Cortex of kidney (tissue), 1 donor: ENCODE results near the gene OSBPL8.

Source experiments
- DNase-seq: peaks from one replicate; lab custom pipeline; 2025; lab: John Stamatoyannopoulos, UW

OSBPL8 gene, protein sequence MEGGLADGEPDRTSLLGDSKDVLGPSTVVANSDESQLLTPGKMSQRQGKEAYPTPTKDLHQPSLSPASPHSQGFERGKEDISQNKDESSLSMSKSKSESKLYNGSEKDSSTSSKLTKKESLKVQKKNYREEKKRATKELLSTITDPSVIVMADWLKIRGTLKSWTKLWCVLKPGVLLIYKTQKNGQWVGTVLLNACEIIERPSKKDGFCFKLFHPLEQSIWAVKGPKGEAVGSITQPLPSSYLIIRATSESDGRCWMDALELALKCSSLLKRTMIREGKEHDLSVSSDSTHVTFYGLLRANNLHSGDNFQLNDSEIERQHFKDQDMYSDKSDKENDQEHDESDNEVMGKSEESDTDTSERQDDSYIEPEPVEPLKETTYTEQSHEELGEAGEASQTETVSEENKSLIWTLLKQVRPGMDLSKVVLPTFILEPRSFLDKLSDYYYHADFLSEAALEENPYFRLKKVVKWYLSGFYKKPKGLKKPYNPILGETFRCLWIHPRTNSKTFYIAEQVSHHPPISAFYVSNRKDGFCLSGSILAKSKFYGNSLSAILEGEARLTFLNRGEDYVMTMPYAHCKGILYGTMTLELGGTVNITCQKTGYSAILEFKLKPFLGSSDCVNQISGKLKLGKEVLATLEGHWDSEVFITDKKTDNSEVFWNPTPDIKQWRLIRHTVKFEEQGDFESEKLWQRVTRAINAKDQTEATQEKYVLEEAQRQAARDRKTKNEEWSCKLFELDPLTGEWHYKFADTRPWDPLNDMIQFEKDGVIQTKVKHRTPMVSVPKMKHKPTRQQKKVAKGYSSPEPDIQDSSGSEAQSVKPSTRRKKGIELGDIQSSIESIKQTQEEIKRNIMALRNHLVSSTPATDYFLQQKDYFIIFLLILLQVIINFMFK

DNA sequence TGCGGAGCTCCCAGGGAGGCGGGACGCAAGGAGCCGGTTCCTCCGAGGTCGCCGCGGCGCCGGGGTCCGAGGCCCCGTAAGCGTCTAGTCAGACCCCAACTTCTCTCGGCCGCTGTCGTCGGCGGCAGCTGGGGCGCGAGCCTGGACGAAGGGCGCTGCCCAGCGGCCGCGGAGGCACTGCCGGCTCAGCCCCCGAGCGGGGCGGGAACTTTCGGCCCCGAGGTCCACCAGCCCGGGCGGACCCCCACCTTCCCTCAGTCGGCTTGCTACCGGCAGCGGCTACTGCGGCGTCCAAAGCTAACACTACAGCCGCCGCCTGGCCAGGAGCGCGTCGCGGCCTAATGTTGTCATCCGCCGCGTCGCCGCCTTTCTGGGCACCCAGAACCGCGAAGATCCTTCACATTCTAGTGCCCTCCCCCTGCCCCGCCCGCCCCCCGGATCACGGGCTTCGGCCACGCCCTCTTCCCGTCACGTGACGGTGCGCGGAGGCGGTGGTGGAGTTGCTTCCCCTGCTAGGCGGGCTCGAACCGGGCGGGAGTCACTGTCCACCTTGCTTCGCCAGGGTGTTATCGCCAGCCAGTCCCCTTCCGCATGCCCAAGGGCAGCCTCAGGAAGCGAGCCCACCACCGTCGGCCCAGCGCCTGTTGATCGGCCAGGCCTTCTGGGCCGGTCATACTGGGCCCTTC lies at the start of gene OSBPL8:
TSS of gene OSBPL8 (minus strand) at position 372 of the 686 bp plus-strand sequence. CDS start 72,220 bp downstream, outside the sequence.
- DNase-seq: peak; percentile 47

DNA sequence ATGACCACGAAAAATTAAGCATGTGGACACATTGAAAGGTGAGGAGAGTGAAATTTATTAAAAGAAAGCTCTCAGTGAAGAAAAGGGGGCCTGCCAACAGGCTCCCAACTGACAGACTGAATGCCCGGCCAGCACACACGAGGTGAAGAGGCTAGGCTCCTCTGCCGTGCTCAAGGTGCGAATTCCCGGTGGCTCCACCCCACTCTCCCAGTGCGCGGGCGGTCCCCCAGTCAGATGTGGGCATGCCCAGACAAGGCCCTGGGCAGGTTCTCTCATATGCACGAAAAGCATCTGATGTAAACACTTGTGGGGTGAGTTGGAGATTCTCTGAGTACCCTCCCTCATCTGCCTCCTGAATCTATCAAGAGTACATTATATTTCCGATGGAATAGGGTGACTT lies 48.5 kb upstream of the OSBPL8 start:
- no peak for DNase-seq

DNA sequence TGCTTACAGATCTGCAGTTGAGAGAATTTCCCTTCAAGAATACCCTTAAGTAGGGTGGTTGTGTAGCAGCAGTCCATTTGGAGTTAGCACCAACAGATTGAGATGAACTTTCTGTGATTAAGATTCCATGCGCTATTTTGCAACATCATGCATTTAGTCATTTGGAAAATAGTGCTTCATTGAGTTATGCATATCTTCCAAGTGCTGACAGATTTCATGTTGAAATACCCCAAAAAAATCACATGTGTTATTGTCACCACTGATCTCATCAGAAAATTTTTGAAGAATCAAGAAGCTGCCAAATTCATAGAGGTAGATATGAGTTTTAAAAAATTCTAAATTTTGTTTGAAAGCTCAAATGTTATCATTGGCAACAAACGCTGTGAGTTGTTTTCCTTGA lies 35.5 kb upstream of the OSBPL8 start:
- DNase-seq: no peak

DNA sequence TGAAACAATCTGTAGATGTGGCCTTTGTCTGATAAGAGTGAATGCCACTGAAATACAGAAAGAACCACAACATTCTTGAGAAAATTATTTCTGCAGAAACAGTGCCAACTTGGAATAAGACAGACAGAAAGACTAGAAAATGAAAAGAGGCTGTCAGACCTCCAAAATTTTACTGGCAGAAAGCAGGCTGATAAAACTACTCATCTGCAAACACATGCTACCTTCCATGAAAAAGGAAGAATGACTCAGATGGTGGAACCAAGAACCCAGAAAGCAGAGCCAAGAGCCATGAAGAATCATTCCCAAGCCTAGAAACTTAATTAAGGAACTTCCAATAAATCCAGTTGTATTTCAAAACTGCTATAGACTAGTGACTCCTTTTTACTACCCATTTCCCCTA lies 31.9 kb upstream of the OSBPL8 start:
- no peak for DNase-seq

DNA sequence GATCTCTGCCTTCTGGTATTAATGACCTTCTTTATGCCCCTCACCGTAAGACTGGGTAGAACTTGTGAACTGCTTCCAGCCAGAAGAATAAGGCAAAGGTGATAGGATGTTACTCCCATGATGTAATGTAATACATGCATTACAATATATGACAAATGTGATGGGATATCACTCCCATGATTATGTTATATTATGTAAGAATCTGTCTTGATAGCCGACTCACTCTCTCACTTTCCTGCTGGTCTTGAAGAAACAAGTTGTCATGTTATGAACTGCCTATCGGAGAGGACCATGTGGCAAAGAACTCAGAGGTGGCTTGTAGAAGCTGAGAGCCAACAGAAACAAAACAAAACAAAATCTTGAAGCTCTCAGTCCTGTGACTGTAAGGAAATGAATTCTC lies 30.6 kb upstream of the OSBPL8 start:
- DNase-seq: no peak

DNA sequence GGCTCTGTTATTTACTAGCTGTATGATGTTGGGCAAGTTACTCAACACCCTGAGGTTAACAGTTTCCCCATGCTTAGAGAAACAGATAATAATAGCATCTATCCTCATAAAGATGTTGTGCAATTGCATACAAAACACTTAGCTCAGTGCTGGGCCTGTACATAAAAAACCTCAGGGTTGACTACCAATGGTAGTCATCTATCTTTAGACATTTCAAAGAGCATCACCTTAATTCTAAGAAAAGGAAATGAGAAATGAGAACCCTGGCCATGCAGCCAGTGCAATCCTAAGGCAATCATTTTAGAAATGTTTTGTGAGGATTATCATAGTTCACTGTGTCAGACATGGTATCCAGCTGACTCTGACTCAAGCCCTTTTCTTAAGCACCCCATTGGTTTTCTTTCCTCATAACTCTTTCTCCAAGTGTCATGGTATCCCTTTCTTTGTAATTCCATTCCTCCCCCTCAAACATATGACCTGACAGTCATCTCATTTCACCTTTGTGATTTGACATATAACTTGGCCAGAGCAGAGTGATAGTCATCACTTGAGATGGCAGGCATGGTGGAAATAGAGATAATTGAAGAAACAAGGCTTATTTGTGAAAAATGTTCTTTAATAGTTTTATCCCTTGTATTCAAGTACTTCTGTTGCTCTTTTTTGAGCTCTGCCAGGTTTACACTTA lies 29.5 kb upstream of the OSBPL8 start:
- no peak for DNase-seq

DNA sequence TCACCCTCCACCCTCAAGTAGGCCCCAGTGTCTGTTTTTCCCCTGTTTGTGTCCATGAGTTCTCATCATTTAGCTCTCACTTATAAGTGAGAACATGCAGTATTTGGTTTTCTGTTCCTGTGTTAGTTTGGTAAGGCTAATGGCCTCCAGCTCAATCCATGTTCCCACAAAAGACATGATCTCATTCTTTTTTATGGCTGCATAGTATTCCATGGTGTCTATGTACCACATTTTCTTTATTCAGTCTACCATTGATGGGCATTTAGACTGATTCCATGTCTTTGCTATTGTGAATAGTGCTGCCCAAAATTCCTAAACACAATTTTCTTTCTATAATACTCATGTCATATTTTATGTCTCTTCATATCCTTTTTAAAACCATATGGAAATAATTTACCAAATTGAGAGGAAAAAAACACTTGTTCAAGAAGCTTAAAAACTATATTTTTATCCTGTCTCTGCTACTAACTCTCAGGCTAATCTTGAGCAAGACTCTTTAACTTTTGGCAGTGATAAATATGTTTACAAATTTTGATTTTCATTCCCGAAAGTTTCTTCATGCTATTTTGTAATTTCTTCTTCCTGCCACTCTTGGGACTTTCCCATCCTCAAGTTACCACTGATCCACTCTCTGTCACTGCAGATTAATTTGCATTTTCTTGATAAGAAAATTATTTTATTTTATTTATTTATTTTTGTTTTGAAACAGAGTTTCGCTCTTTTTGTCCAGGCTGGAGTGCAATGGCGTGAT lies 28.0 kb upstream of the OSBPL8 start:
- DNase-seq: no peak

DNA sequence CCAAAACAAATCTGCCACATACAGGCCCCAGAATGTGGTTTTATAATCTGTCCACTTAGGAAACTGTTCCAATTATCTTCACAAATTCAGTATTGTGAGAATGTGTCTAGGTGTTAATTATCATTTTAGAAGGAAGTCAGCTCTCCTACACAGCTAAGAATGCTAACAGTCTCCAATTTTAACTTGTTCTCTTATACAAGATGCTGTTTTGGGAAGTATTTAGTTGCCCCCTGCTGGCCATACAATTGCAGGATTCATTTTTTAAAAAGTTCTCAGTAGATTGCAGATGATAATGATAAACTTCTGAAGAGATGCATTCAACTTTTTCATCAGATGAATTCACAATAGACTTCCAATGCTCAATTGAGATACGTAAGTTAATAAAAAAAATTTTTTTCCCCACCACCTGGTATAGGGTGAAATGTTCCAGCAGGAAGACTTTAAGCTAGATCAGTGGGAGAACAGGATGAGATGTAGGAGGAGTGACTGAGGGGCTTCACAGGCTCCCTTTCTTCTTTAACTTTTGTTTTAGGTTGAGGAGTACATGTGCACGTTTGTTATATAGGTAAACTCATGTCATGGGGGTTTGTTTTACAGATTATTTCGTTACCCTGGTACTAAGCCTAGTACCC lies 27.3 kb upstream of the OSBPL8 start:
- DNase-seq: no peak

DNA sequence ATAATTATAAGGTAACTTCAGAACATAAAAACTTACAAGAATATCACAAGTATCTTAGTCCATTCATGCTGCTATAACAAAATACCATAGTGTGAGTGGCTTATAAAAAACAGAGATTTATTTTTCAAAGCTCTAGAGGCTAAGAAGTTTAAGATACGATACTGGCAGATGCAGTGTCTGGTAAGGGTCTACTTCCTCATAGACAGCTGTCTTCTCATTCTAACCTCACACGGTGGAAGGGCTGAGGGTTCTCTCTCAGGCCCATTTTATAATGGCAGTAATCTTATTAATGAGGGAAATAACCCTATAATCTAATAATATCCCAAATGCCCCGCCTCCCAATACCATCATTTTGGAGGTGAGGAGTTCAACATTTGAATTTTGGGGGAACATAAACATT lies 23.7 kb upstream of the OSBPL8 start:
- DNase-seq: no peak

DNA sequence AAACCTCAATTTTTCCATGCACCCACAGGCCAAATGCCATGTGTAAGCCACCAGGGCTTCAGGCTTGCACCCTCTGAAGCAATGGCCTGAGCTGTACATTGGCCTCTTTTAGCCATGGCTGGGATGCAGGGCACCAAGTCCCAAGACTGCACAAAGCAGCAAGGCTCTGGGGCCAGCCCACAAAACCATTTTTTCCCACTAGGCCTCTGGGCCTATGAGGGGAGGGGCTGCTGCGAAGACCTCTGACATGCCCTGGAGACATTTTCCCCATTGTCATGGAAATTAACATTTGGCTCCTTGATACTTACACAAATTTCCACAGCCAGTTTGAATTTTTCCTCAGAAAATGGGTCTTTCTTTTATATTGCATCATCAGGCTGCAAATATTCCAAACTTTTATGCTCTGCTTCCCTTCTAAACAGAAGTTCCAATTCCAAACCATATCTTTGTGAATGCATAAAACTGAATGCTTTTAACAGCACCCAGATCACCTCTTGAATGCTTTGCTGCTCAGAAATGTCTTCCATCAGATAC lies 14.3 kb upstream of the OSBPL8 start:
- no peak for DNase-seq

DNA sequence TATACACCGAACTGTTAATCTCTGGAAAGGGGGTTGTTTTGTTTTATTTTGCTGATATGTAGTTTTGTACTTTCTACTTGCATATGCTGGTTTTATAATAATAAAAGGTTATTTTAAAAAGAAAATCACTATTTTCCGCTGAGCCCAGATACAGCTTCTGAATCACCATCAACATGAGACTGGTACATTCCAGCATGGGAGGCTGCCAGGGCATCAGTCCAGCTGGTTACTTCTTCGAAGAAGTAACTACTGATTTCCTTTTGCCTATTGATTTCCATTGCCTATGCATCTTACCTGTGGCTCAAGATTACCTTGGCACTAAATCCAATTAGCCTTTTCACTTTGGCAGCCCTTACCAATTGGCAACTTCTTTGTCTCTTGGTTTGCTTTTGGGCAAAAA lies 11.7 kb upstream of the OSBPL8 start:
- no peak for DNase-seq

DNA sequence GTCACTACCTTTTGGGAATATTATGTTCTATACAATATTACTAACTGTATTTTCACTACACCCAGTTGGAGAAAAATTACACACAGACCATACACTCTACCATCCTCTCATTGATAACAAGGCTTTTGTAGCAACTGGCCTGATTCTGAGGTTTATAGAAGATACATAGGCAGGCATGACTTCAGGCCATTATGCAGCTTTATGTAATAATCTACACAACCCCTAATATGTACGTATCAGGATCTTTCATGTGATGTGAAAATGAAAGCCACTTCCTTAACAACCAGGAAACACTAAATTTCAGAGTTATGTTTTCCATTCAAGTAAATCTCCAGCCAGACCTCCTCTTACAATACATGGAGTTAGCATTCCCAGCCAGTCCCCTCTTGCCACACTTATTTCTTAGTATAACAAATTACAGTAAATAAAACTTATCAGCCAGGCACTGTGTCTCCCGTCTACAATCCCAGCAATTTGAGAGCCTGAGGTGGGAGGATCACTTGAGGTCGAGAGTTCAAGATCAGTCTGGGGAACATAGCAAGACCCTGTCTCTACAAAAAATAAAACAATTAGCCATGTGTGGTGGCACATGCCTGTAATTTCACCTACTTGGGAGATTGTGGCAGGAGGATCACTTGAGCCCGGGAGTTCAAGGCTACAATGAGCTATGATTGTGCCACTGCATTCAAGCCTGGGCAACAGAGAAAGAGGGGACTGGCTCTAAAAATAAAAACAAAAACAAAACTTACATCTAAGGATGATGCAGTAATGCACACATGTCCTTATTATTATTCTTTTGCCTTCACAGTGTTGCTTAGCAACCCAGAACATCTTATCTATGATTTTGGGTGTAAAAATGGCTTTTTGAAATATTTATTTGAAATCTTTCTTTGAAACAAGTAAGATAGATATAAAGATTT lies 10.4 kb upstream of the OSBPL8 start:
- DNase-seq: no peak

DNA sequence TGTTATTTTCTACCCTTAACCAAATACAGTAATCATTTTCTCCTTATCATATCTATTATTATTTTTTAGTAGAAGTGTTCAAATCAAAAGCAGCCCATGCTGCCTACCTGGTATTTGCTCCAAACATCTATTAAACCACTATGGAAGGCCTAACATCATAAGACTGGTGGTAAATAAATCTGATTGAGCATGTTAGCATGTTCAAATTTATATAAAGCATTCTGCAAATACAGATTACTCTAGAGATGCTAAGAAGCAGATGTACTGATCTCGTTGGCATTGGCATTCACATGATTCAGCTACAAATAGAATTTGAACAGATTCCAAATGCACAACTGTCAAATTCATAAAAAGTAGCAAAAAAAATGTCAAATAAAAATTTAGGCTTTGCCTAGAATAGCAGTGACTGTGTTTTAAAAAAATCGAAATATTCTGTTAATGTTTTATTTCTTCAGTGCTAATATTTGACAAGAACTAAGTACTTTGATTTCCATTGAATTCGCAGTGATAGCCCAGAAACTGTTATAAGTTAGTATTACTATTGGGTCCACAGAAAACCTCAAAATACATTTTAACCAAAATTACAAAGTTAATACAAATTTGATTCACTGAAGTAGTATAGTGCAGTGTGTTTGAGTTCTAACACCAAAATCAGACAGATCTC lies 9.4 kb upstream of the OSBPL8 start:
- DNase-seq: no peak

DNA sequence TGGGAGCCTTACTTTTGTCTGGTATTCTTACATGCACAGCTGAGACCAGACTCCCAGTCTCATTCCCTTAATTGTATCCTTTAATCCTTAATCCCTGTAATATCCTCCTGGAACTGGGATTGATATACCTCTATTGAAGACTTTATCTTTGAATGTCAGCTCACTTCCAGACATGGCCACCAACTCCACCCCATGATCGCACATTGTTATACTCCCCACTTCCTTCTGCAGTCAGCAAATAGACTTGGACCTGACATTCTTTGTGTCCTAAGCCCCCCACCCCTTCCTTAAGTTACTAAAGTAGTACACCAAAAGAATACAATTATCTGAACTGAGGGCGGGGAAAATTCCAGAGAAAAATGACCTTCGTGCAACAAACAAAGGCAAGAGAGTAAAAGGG lies 8.6 kb upstream of the OSBPL8 start:
- DNase-seq: no peak

DNA sequence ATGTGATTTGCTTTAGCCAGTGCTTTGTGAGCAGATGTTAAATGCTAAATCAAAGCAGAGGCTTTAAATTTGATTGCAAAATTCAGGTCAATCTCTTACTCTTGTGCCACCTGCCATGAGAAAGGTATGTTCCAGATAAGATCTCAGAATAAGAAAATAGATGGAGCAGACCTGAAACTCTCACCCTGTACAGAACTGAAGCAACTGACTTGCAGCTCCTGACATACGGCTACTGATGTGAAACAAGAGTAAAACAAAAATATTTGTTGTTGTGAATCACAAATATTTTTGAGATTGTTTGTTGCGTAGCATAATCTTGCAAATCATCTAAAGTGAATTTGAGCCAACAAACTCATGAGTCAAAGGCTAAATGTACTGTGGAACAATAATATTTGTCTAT lies 3.5 kb upstream of the OSBPL8 start:
- DNase-seq: no peak

DNA sequence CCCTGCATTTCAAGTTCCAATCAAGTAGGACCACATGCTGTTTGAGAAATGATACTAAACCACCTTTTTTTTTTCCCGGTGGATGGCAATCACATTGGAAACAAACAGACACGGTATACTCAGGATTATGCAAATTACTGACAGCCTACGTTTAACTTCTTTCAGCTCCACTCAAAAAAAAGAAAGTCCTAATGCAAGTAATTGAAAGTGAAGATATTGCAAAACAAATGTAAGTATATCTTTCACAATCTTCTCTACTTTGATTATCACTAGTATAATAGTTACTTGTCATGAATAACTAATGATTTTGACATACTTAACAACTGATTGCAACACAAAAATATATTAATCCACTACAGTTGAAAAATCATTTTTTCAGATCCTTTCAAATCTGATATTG lies 2.6 kb upstream of the OSBPL8 start:
- no peak for DNase-seq

DNA sequence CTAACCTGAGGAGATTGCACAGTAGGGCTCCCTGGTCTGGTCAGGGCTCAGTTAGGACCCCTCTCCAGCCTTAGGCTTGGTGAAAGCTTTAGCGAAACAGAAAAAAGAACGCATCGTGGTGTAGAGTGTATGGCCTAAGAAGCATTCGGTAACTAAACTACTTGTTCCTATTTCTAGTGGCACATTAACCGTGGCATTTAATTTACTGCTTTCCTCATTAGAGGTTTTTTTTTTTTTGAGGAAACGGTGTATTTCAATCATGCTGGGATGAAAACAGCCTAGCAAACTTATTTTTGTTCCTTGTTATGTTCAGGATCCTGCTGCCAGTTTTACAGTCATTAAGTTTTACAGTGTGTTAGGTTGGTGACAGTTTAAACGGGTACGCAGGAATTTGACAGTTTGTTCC lies 518 bp upstream of the OSBPL8 start:
- DNase-seq: no peak

DNA sequence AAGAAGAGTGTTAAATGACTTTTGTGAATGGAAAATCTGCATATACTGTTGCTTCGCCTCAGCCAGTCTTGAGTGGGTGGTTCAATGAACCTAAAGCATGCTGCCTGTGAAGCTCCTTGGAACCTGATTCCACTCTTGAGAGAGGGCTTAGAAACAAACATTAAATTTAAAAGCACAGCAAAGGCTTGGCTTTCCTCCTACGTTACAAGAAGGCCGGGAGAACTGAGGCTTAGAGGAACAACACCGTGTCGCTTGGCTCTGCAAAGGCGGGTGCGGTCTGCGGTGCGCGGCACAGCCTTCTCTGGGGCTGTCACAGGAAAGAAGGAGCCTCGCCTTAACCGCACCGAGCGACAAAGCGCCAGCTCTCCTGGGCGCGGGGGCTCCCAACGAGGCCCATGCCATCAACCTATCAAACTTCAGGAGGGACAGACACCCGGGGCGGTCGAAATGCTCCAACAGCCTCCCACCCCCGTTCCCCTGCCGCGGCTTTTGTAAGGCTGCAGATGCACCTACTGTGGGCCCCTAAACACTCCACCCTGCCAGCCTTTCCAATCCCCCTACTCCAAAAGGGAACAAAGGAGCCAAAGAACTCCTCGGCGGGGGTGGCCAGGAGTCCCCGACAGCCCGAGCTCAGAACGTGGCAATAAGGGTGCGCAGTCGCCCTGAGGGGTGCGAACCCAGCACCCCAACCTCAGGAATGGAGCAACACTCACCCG lies 729 bp downstream of the OSBPL8 start:
- no peak for DNase-seq
